GM19099 (cell line): Measurements from ENCODE around the gene RAB18.

Experiments
- POLR2A ChIP-seq: IDR thresholded peaks from 3 replicates; pipeline ENCODE4 v1.6.1; 2011; ENCODE audit warnings: low read depth; ENCODE audit not compliant: insufficient read length; ENCODE audit errors: extremely low read depth

Gene RAB18

GRCh38 chr10:27494116-27494805 lies 9.8 kb upstream of the RAB18 start:
- TF ChIP-seq POLR2A, result no peak

- TF ChIP-seq POLR2A, result no peak
Measured at GRCh38 chr10:27496137-27496536, 8.0 kb upstream of the RAB18 start.

GRCh38 chr10:27500096-27500495 lies 4.0 kb upstream of the RAB18 start:
- no peak for TF ChIP-seq POLR2A

GRCh38 chr10:27500886-27501285 lies 3.2 kb upstream of the RAB18 start:
- TF ChIP-seq POLR2A, result no peak

- TF ChIP-seq POLR2A, result no peak
Measured at GRCh38 chr10:27503498-27504006, 552 bp upstream of the RAB18 start.

GRCh38 chr10:27504808-27505460 lies 830 bp downstream of the RAB18 start:
- TF ChIP-seq POLR2A, result no peak

GRCh38 chr10:27506280-27506679 lies 2.2 kb downstream of the RAB18 start:
- TF ChIP-seq POLR2A, result no peak

GRCh38 chr10:27512548-27512947 lies 8.4 kb downstream of the RAB18 start:
- no peak for TF ChIP-seq POLR2A

- TF ChIP-seq POLR2A, result no peak
Measured at GRCh38 chr10:27513451-27514191, 9.5 kb downstream of the RAB18 start.

GRCh38 chr10:27514243-27514642 lies 10.1 kb downstream of the RAB18 start:
- TF ChIP-seq POLR2A, result no peak

- no peak for TF ChIP-seq POLR2A
Measured at GRCh38 chr10:27518261-27518660, 14.2 kb downstream of the RAB18 start.

- TF ChIP-seq POLR2A, result no peak
Measured at GRCh38 chr10:27525819-27526218, 21.7 kb downstream of the RAB18 start.

GRCh38 chr10:27526242-27526641 lies 22.1 kb downstream of the RAB18 start:
- no peak for TF ChIP-seq POLR2A

- TF ChIP-seq POLR2A, result no peak
Measured at GRCh38 chr10:27527666-27528295, 23.7 kb downstream of the RAB18 start.
